GM06990 (cell line): Measurements from ENCODE around the gene PLPP3.
"Not testable (repeated sequence)": the region's sequence is repeated elsewhere in the genome, so short reads cannot be mapped to it uniquely, and the experiment has no call there.

Experiments
- DNase-seq: peaks from one replicate; pipeline ENCODE4 v3.0.0-alpha.2; 2011; ENCODE audit not compliant: insufficient read length; ENCODE audit errors: extremely low read depth
- H3K27me3 ChIP-seq: replicated peaks from 2 replicates; pipeline ENCODE4 v1.6.0; 2011; ENCODE audit warnings: low read length; ENCODE audit not compliant: control insufficient read depth, insufficient read depth
- H3K36me3 ChIP-seq: 2 replicates; pipeline ENCODE4 v1.5.1; 2011; ENCODE audit warnings: low read length; ENCODE audit not compliant: control insufficient read depth, insufficient read depth
- H3K4me3 ChIP-seq: replicated peaks from 2 replicates; pipeline ENCODE4 v1.5.1; 2011; ENCODE audit warnings: low read depth, mild to moderate bottlenecking, control low read depth, low read length
- CTCF ChIP-seq: IDR thresholded peaks from 2 replicates; pipeline ENCODE4 v1.5.1; 2011; ENCODE audit warnings: low read length, control low read depth, mild to moderate bottlenecking, inconsistent platforms; ENCODE audit not compliant: insufficient read depth, poor library complexity, severe bottlenecking

The PLPP3 gene

GRCh38 chr1:56617141-56617540 lies 37.8 kb upstream of the PLPP3 start:
- no peak for TF ChIP-seq CTCF
- DNase-seq, result no peak
- H3K27me3 ChIP-seq, result no peaks in the 10 kb centered on the region

GRCh38 chr1:56610770-56611169 lies 31.4 kb upstream of the PLPP3 start:
- not testable (repeated sequence) for H3K36me3 ChIP-seq, H3K4me3 ChIP-seq, H3K27me3 ChIP-seq, DNase-seq

More at GRCh38 chr1:56617141-56617540, 37.8 kb upstream of the PLPP3 start:
- H3K4me3 ChIP-seq, result no peak overlapping the region
- no peaks in the 10 kb centered on the region for H3K36me3 ChIP-seq

DNA sequence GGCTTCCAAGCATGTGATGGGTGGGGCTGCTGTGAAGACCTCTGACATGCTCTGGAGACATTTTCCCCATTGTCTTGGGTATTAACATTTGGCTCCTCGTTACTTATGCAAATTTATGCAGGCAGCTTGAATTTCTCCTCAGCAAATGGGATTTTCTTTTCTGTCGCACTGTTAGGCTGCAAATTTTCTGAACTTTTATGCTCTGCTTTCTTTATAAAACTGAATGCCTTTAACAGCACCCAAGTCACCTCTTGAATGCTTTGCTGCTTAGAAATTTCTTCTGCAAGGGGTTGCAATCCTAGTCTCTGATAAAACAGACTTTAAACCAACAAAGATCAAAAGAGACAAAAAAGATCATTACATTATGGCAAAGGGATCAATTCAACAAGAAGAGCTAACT lies 30.7 kb upstream of the PLPP3 start:
- not testable (repeated sequence) for DNase-seq, H3K4me3 ChIP-seq, H3K27me3 ChIP-seq, H3K36me3 ChIP-seq

GRCh38 chr1:56595397-56596191 lies 16.2 kb upstream of the PLPP3 start:
- not testable (repeated sequence) for DNase-seq, H3K27me3 ChIP-seq, H3K4me3 ChIP-seq, H3K36me3 ChIP-seq

DNA sequence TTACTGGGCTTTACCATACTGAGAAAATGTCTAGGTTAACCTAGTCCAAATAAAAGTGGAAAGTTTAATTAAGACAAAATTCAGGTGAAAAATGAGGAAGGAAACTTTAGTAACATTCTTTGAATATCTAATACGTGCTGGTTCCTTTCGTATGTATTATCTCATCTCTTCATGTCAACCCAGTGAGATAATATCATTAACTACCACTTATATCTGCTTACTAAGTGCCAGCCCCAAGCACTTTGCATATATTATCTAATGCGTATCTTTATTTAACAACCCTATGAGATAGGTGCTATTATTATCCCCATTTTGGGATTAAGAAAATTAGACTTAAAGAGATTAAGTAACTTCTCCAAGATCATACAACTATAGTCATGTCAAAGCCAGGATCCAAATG lies 12.5 kb upstream of the PLPP3 start:
- no peak for TF ChIP-seq CTCF
- no peak for DNase-seq
- H3K27me3 ChIP-seq, result no peaks in the 10 kb centered on the region

GRCh38 chr1:56590520-56591011 lies 11.2 kb upstream of the PLPP3 start:
- no peak for TF ChIP-seq CTCF
- no peak for DNase-seq
- Histone ChIP-seq H3K4me3 (no peak overlapping the region), H3K36me3 (no peaks in the 10 kb centered on the region), H3K27me3 (no peaks in the 10 kb centered on the region)

More for the DNA sequence above, 12.5 kb upstream of the PLPP3 start:
- Histone ChIP-seq H3K4me3 (no peak overlapping the region), H3K36me3 (no peaks in the 10 kb centered on the region)

- no peak overlapping the region for H3K4me3 ChIP-seq
- no peaks in the 10 kb centered on the region for H3K36me3 ChIP-seq
- DNase-seq, result no peak
- no peaks in the 10 kb centered on the region for H3K27me3 ChIP-seq
- no peak for TF ChIP-seq CTCF
These were observed 10.0 kb upstream of the PLPP3 start for GRCh38 chr1:56589369-56589768.
